Measurements from ENCODE around the gene ADGRG3.

- TF ChIP-seq RAD21 (IDR thresholded peaks at IDR 0.05; ENCODE audit: low read depth), result no peak
- no peak for TF ChIP-seq CTCF (IDR thresholded peaks at IDR 0.05 in 2 of 3, conservative IDR thresholded peaks at IDR 0.05 in 1 of 3; ENCODE audit: borderline replicate concordance in 1 of 3, insufficient read depth in 1 of 3, low read depth in 2 of 3, low read length in 2 of 3)
- no peak for TF ChIP-seq REST (IDR thresholded peaks at IDR 0.05; ENCODE audit: low read depth)
- TF ChIP-seq POLR2A (IDR thresholded peaks at IDR 0.05; ENCODE audit: borderline replicate concordance, extremely low read depth, insufficient read depth, insufficient read length), result no peak
- TF ChIP-seq JUND (IDR thresholded peaks at IDR 0.05), result no peak
- no peak for TF ChIP-seq MAX (IDR thresholded peaks at IDR 0.05)
- no peak for TF ChIP-seq SIN3A (IDR thresholded peaks at IDR 0.05; ENCODE audit: low read depth)
- no peak for TF ChIP-seq EZH2 (IDR thresholded peaks at IDR 0.05)
- no peak for TF ChIP-seq ZFX (IDR thresholded peaks at IDR 0.05)
- no peak for TF ChIP-seq ZBTB33 (IDR thresholded peaks at IDR 0.05; ENCODE audit: extremely low read depth, insufficient replicate concordance, low read length)
- no peak for TF ChIP-seq CEBPB (IDR thresholded peaks at IDR 0.05; ENCODE audit: low read depth)
- no peak for TF ChIP-seq POLR2AphosphoS5 (IDR thresholded peaks at IDR 0.05; ENCODE audit: low read depth, low read length)
- no peak for TF ChIP-seq CBX3 (IDR thresholded peaks at IDR 0.05; ENCODE audit: low read depth)
- no peak for TF ChIP-seq ZNF274 (IDR thresholded peaks at IDR 0.05; ENCODE audit: low read depth, low read length)
These were observed 19.3 kb downstream of the ADGRG3 start for GRCh38 chr16:57687363-57687929.

Data from HCT116 (cell line).